Renal pelvis (tissue), 3 donors: Measurements from ENCODE around the gene RPUSD3. TPM values are rescaled to one million over a fixed set of nuclear protein-coding genes. Genes with fewer than 3 reads are reported as not detected.

Experiments
- polyA plus RNA-seq, 3 donors: library from polyadenylated mRNA; unstranded; fragments of 120-200 nt; gene quantifications; one replicate each; pipeline ENCODE4 v1.2.1, GENCODE V29; 2013; ENCODE audit not compliant: insufficient read length in 3 of 3

The RPUSD3 gene
- polyA plus RNA-seq, 3 donors = 37.0 to 40.4 (median 39.2) TPM

Other genes with a start within 250 kb of the RPUSD3 start
- gene MTMR14, start 194.5 kb downstream of the RPUSD3 start, polyA plus RNA-seq = 10 to 100 TPM; 32.1 to 41.7 (median 37.8) TPM
- under 1 TPM; 0.10 to 0.27 (median 0.10) TPM for gene CPNE9, start 140.2 kb downstream of the RPUSD3 start, polyA plus RNA-seq
- 10 to 100 TPM; 20.9 to 24.6 (median 21.3) TPM for gene BRPF1, start 112.3 kb downstream of the RPUSD3 start, polyA plus RNA-seq
- 10 to 100 TPM; 63.7 to 84.8 (median 69.5) TPM for gene OGG1, start 94.1 kb downstream of the RPUSD3 start, polyA plus RNA-seq
- gene CAMK1, start 74.1 kb downstream of the RPUSD3 start, polyA plus RNA-seq = 10 to 100 TPM; 17.5 to 24.1 (median 22.8) TPM
- 10 to 100 TPM; 69.4 to 79.8 (median 77.7) TPM for gene TADA3, start 51.5 kb downstream of the RPUSD3 start, polyA plus RNA-seq
- gene ARPC4, start 50.9 kb downstream of the RPUSD3 start, polyA plus RNA-seq = 100 to 1,000 TPM; 122 to 140 (median 133) TPM
- 10 to 100 TPM; 37.7 to 93.8 (median 83.2) TPM for gene TTLL3, start 33.7 kb downstream of the RPUSD3 start, polyA plus RNA-seq
- gene CIDEC, start 36.2 kb upstream of the RPUSD3 start, polyA plus RNA-seq = under 1 TPM in 1 of 3 donors, not detected in 2; 0.19 TPM
- 10 to 100 TPM; 44.5 to 49.8 (median 46.7) TPM for gene JAGN1, start 46.6 kb upstream of the RPUSD3 start, polyA plus RNA-seq
- gene IL17RE, start 58.8 kb upstream of the RPUSD3 start, polyA plus RNA-seq = 10 to 100 TPM; 11.2 to 17.0 (median 15.5) TPM
- 10 to 100 TPM; 32.8 to 44.8 (median 39.9) TPM for gene IL17RC, start 73.1 kb upstream of the RPUSD3 start, polyA plus RNA-seq
- 10 to 100 TPM; 53.1 to 78.9 (median 74.6) TPM for gene CRELD1, start 89.8 kb upstream of the RPUSD3 start, polyA plus RNA-seq
- gene PRRT3, start 108.4 kb upstream of the RPUSD3 start, polyA plus RNA-seq = 1 to 10 TPM; 4.3 to 5.8 (median 4.8) TPM
- gene EMC3, start 142.8 kb upstream of the RPUSD3 start, polyA plus RNA-seq = 10 to 100 TPM; 79.1 to 90.1 (median 86.2) TPM
- 10 to 100 TPM; 18.2 to 28.8 (median 26.8) TPM for gene FANCD2, start 182.4 kb upstream of the RPUSD3 start, polyA plus RNA-seq